Sigmoid colon (tissue), 7 donors: ENCODE data around the gene HOXB1. TPM values are rescaled to one million over a fixed set of nuclear protein-coding genes. Genes with fewer than 3 reads are reported as not detected.

Experiments used
- DNase-seq: peaks from one replicate; pipeline ENCODE4 v3.0.0-alpha.2; 2019
- H3K27ac ChIP-seq, 4 donors: fragments of 200-600 bp; sonication (generic); one replicate each; pipeline ENCODE4 v1.5.1; 2016 to 2019; ENCODE audit warnings: mild to moderate bottlenecking in 1 of 4
- H3K27me3 ChIP-seq, 3 donors: fragments of 200-600 bp; sonication (generic); one replicate each; pipeline ENCODE4 v1.5.1; 2019; ENCODE audit warnings: mild to moderate bottlenecking in 1 of 3
- H3K36me3 ChIP-seq, 4 donors: fragments of 200-600 bp; sonication (generic); one replicate each; pipeline ENCODE4 v1.5.1; 2016 to 2019
- H3K4me1 ChIP-seq, 4 donors: fragments of 200-600 bp; sonication (generic); one replicate each; pipeline ENCODE4 v1.5.1; 2017 to 2019
- H3K4me3 ChIP-seq, 4 donors: fragments of 200-600 bp; sonication (generic); one replicate each; pipeline ENCODE4 v1.5.1; 2017 to 2019; ENCODE audit warnings: mild to moderate bottlenecking in 2 of 4, moderate library complexity in 1 of 4
- H3K9me3 ChIP-seq, 4 donors: fragments of 200-600 bp in 3 of 4; sonication (generic) in 3 of 4; one replicate each; pipeline versions ENCODE4 v1.5.1 to v1.6.1; 2013 to 2019
- EP300 ChIP-seq, 4 donors: sonication (generic); formaldehyde crosslinking; IDR thresholded peaks; one replicate each; pipeline ENCODE4 v1.6.1; 2017; ENCODE audit warnings: antibody characterized with exemption in 4 of 4
- POLR2A ChIP-seq, 2 donors: fragments of 450-650 bp; IDR thresholded peaks; one replicate each; pipeline ENCODE4 v1.6.1; 2016; ENCODE audit warnings: antibody characterized with exemption in 2 of 2, mild to moderate bottlenecking in 2 of 2, moderate library complexity in 2 of 2
- POLR2AphosphoS5 ChIP-seq, 4 donors: sonication (generic); formaldehyde crosslinking; IDR thresholded peaks; one replicate each; pipeline ENCODE4 v1.6.1; 2017; ENCODE audit warnings: antibody characterized with exemption in 4 of 4
- WGBS, 2 donors: extraction: QIAGEN DNeasy Blood & Tissue Kit; methylation state at CpG; one replicate each; pipeline ENCODE4 v1.1.7; 2013; 5-methylcytosine and 5-hydroxymethylcytosine counted together
- intact Hi-C: fragments of 100-400 bp; cut with DNase I; formaldehyde crosslinking; loops from one replicate; pipeline ENCODE4 v1.15.1; 2023
- polyA plus RNA-seq, 3 donors: library from polyadenylated mRNA; stranded (reverse); fragments of 200-250 nt; gene quantifications; one replicate each; pipeline ENCODE4 v1.2.3, GENCODE V29; 2013
- total RNA-seq, 4 donors: library from RNA; depleted of rRNA; stranded (reverse); fragments of >200 nt; gene quantifications; one replicate each; pipeline ENCODE4 v1.1.0, GENCODE V29; 2016
- TF ChIP-seq, protein P1 (sequence below), 4 experiments: fragments of 450-650 bp in 3 of 4; fragments of 200-600 bp in 1 of 4; IDR thresholded peaks; one replicate each; pipeline ENCODE4 v1.5.1; 2016 to 2019; ENCODE audit warnings: antibody characterized with exemption in 4 of 4, mild to moderate bottlenecking in 3 of 4, moderate library complexity in 2 of 4
- donor health status: healthy with polysubstance abuse.
- donor health status: Bipolar disorder and iron deficiency.
- donor health status: healthy.

Gene HOXB1
- total and polyA plus RNA-seq, 7 donors: 0.27 to 0.92 (median 0.60) TPM; not detected in 4

DNA sequence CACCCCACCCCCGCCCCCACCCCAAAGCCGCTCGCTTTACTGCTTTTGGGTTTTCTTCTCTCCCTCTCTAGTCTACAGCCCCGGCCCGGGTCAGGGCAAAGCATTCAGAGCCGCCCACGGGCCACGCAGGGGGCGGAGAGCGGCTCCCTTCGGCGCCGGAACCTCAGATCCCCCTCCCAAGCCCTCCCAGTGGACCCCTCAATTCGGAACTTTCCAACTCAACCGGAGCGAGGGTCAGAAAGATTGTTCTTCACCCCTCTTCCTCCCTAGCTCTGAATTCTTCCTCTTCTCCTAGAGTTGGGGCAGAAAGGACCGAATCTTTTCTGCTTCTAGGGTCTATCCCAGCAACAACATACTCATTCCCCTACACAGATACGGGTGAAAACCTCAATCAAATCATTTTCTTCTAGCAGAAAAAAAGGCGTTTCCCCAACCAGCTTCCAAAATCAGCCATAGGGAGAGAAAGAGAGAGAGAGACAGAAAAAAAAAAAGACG lies 13.1 kb upstream of the HOXB1 start:
- intact Hi-C loops: loop anchor here (2.0 kb wide), 1 partner anchor 33 kb away; no protein-coding TSS in a partner anchor
- peak overlapping the region; percentile 72 to 87 (median 84) for H3K4me3 ChIP-seq
- TF ChIP-seq, protein P1, sequence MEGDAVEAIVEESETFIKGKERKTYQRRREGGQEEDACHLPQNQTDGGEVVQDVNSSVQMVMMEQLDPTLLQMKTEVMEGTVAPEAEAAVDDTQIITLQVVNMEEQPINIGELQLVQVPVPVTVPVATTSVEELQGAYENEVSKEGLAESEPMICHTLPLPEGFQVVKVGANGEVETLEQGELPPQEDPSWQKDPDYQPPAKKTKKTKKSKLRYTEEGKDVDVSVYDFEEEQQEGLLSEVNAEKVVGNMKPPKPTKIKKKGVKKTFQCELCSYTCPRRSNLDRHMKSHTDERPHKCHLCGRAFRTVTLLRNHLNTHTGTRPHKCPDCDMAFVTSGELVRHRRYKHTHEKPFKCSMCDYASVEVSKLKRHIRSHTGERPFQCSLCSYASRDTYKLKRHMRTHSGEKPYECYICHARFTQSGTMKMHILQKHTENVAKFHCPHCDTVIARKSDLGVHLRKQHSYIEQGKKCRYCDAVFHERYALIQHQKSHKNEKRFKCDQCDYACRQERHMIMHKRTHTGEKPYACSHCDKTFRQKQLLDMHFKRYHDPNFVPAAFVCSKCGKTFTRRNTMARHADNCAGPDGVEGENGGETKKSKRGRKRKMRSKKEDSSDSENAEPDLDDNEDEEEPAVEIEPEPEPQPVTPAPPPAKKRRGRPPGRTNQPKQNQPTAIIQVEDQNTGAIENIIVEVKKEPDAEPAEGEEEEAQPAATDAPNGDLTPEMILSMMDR (IDR thresholded peaks at IDR 0.05): no peak
- no peak for TF ChIP-seq EP300 (IDR thresholded peaks at IDR 0.05)
- no peak for TF ChIP-seq POLR2AphosphoS5 (IDR thresholded peaks at IDR 0.05)
- no peak for TF ChIP-seq POLR2A (IDR thresholded peaks at IDR 0.05)
- H3K9me3 ChIP-seq: no peaks in the 10 kb centered on the region
- DNase-seq: no peak
- H3K27me3 ChIP-seq: no peaks in the 10 kb centered on the region
- peak overlapping the region; percentile 94 to 99 (median 96) for H3K27ac ChIP-seq
- peaks cover 0 to 58% (median 55%) of the 10 kb centered on the region in 4 donors for H3K4me1 ChIP-seq
- WGBS, 2 donors: 21 to 24% methylated on average over 20 of the region's 20 CpGs
- H3K36me3 ChIP-seq: peaks cover 0 to 6% (median 2%) of the 10 kb centered on the region in 4 donors

GRCh38 chr17:48543107-48543853 lies 12.5 kb upstream of the HOXB1 start:
- Histone ChIP-seq H3K9me3 (no peaks in the 10 kb centered on the region), H3K36me3 (peaks cover 0 to 6% (median 2%) of the 10 kb centered on the region in 4 donors), H3K27ac (peak overlapping the region; percentile 94 to 99 (median 96)), H3K4me3 (peak overlapping the region; percentile 72 to 87 (median 84)), H3K4me1 (peaks cover 0 to 52% (median 49%) of the 10 kb centered on the region in 4 donors), H3K27me3 (no peaks in the 10 kb centered on the region)
- 1 to 9% methylated on average over 72 of the region's 72 CpGs for WGBS, 2 donors
- intact Hi-C loops: loop anchor here (2.0 kb wide), 1 partner anchor 34 kb away; no protein-coding TSS in a partner anchor
- TF ChIP-seq, protein P1 (IDR thresholded peaks at IDR 0.05): peak in 2 of 4 experiments; percentile 15 to 41
- no peak for TF ChIP-seq EP300 (IDR thresholded peaks at IDR 0.05)
- TF ChIP-seq POLR2A (IDR thresholded peaks at IDR 0.05): no peak
- peak in 2 of 4 donors; percentile 18 to 37 for TF ChIP-seq POLR2AphosphoS5 (IDR thresholded peaks at IDR 0.05)
- DNase-seq: peak; percentile 83

DNA sequence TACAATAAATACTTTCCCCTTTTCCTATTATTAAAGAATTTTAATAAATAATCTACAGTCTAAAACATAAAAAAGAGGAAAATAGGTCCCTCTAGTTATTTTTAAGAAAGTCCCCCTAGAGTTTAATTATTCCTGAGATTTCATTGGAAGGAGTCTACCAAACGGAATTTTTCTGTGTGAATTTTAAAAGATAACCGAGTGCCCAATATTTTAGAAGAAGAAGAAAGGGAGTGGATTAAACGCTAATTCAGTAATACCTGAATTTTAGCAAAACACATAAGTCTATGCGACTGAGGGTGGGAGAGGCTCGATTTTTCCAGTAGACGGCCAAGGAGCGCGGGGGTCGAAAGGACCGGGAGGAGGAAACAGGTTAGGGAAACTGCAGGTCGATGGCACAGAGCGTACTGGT lies 11.9 kb upstream of the HOXB1 start:
- intact Hi-C loops: loop anchor here (2.0 kb wide), 1 partner anchor 34 kb away; no protein-coding TSS in a partner anchor
- Histone ChIP-seq H3K4me1 (peaks cover 0 to 48% (median 43%) of the 10 kb centered on the region in 4 donors), H3K9me3 (no peaks in the 10 kb centered on the region), H3K27me3 (no peaks in the 10 kb centered on the region), H3K36me3 (peaks cover 0 to 6% (median 2%) of the 10 kb centered on the region in 4 donors), H3K4me3 (peak overlapping the region; percentile 72 to 87 (median 84)), H3K27ac (peak overlapping the region; percentile 94 to 99 (median 96))
- TF ChIP-seq POLR2A (IDR thresholded peaks at IDR 0.05): no peak
- TF ChIP-seq, protein P1 (IDR thresholded peaks at IDR 0.05): no peak
- no peak for TF ChIP-seq EP300 (IDR thresholded peaks at IDR 0.05)
- TF ChIP-seq POLR2AphosphoS5 (IDR thresholded peaks at IDR 0.05): no peak
- 15 to 19% methylated on average over 12 of the region's 12 CpGs for WGBS, 2 donors
- DNase-seq: no peak

DNA sequence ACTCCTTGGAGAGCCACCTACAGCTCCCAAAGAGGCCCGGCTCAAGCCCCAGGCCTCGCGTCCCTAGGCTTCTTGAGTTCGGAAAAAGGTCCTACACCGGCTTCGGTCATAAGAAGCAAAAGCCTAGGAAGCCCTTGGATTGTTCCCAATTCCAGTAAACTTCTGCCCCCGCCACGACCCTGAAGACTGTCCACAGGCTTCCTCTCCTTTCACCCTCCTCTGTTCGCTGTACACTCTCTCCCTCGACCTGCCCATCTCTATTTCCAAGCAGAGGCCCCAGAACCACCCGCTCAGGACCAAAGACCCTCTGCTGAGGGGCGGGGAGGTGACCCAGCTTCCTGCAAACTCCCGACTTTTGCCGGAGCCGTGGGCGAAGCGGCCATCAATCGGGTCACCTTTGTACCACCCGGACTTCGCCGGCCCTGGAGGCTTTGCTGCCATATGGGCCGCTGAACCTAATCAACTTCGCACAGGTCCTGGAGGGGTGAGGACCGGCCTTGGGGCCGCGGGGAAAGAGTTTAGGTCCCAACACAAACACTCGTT lies 11.4 kb upstream of the HOXB1 start:
- intact Hi-C loops: loop anchor here (2.0 kb wide), 1 partner anchor 35 kb away; no protein-coding TSS in a partner anchor
- TF ChIP-seq POLR2A (IDR thresholded peaks at IDR 0.05) (no peak), POLR2AphosphoS5 (IDR thresholded peaks at IDR 0.05) (no peak)
- TF ChIP-seq, protein P1 (IDR thresholded peaks at IDR 0.05): no peak
- DNase-seq: no peak
- Histone ChIP-seq H3K4me1 (peaks cover 0 to 43% (median 39%) of the 10 kb centered on the region in 4 donors), H3K9me3 (no peaks in the 10 kb centered on the region), H3K36me3 (peaks cover 0 to 6% (median 2%) of the 10 kb centered on the region in 4 donors), H3K27me3 (no peaks in the 10 kb centered on the region), H3K4me3 (peak overlapping the region; percentile 72 to 87 (median 84)), H3K27ac (peak overlapping the region; percentile 94 to 99 (median 96))
- 34 to 68% methylated on average over 27 of the region's 27 CpGs for WGBS, 2 donors
